ENCODE measurements around the gene HK2. TPM values are rescaled to one million over a fixed set of nuclear protein-coding genes. Genes with fewer than 3 reads are reported as not detected.
"Not testable (repeated sequence)": the region's sequence is repeated elsewhere in the genome, so short reads cannot be mapped to it uniquely, and the experiment has no call there.

HK2 gene
- total RNA-seq = 10 to 100 TPM in 7 of 10 donors, 1 to 10 TPM in 3; 3.4 to 43.4 (median 13.1) TPM
- polyA plus RNA-seq = 10 to 100 TPM in 1 of 2 donors, 1 to 10 TPM in 1; 4.0 to 16.6 TPM
- long read RNA-seq, donor 1, full-length matches to known transcripts = 1 of 3 reads
- long read RNA-seq, donor 1, partial matches to known transcripts = 0 of 3 reads
- long read RNA-seq, donor 1, other reads (novel, unspliced or antisense) = 2 of 3 reads
- long read RNA-seq, donor 2, full-length matches to known transcripts = 11 of 20 reads
- long read RNA-seq, donor 2, partial matches to known transcripts = 3 of 20 reads
- long read RNA-seq, donor 2, other reads (novel, unspliced or antisense) = 6 of 20 reads
- long read RNA-seq, donor 3, partial matches to known transcripts = 2 of 2 reads
- long read RNA-seq, donor 3, other reads (novel, unspliced or antisense) = 0 of 2 reads

- Histone ChIP-seq H3K9me3 (no peaks in the 10 kb centered on the region), H3K36me3 (no peaks in the 10 kb centered on the region), H3K4me3 (peak within 1 kb of the TSS; percentile 48 to 91 (median 65)), H3K4me1 (peaks cover 0 to 45% (median 23%) of the 10 kb centered on the region in 9 donors), H3K27ac (peak within 1 kb of the TSS in 7 of 10 donors; percentile 0 to 90 (median 60)), H3K27me3 (peaks cover 0 to 25% (median 9%) of the 10 kb centered on the region in 7 donors)
- WGBS, 2 donors = 4% methylated on average over 64 to 67 of the region's 67 CpGs
- intact Hi-C loops (cut with DNase I) = no loop called here
- DNase-seq = peak; percentile 79 to 85
- TF ChIP-seq CTCF (IDR thresholded peaks at IDR 0.05) = no peak
- ATAC-seq = peak; percentile 94 to 98 (median 96)
Observed at GRCh38 chr2:74833418-74834233, at the start of gene HK2. TSS of gene HK2 (plus strand) at chr2:74834127. CDS start at chr2:74834581, 454 bp downstream.

DNA sequence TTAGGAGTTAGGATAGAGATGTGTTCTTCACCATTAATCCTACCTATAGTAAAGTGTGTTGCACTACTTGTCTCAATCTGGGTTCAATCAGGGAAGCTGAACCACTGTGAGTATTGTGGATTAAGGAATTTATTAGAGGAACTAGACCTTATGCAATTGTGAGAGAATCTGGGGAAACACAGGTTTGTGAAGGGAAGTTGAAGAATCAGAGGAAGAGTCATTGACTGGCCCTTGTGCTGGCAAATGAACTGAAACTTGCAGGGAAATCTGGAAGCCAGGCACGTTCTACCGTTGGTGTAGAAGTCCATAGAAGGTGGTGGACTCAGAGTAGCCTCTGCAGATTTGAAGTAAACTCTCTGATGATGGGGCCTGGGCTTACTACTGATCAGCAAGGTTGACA is 44.7 kb upstream of the HK2 start:
- DNase-seq (no peak), ATAC-seq (peak in 2 of 8 donors; percentile 25 to 42)
- peaks cover 0 to 17% (median 0%) of the 10 kb centered on the region in 11 donors for H3K9me3 ChIP-seq
- intact Hi-C loops (cut with DNase I) = no loop called here
- TF ChIP-seq CTCF (IDR thresholded peaks at IDR 0.05) = no peak
- H3K4me3 ChIP-seq = no peak overlapping the region
- H3K4me1 ChIP-seq = peaks cover 0 to 2% (median 0%) of the 10 kb centered on the region in 9 donors
- no peaks in the 10 kb centered on the region for H3K27me3 ChIP-seq
- H3K27ac ChIP-seq = no peak overlapping the region
- 71 to 77% methylated on average over 2 of the region's 2 CpGs for WGBS, 2 donors
- H3K36me3 ChIP-seq = no peaks in the 10 kb centered on the region

GRCh38 chr2:74792282-74792681 is 41.6 kb upstream of the HK2 start:
- DNase-seq = no peak
- Histone ChIP-seq H3K27ac (no peak overlapping the region), H3K36me3 (no peaks in the 10 kb centered on the region), H3K9me3 (peaks cover 0 to 17% (median 0%) of the 10 kb centered on the region in 11 donors), H3K4me3 (no peak overlapping the region), H3K27me3 (no peaks in the 10 kb centered on the region), H3K4me1 (peaks cover 0 to 2% (median 0%) of the 10 kb centered on the region in 9 donors)
- 75 to 83% methylated on average over 5 of the region's 5 CpGs for WGBS, 2 donors
- no peak for TF ChIP-seq CTCF (IDR thresholded peaks at IDR 0.05)
- ATAC-seq = no peak
- intact Hi-C loops (cut with DNase I) = no loop called here

DNA sequence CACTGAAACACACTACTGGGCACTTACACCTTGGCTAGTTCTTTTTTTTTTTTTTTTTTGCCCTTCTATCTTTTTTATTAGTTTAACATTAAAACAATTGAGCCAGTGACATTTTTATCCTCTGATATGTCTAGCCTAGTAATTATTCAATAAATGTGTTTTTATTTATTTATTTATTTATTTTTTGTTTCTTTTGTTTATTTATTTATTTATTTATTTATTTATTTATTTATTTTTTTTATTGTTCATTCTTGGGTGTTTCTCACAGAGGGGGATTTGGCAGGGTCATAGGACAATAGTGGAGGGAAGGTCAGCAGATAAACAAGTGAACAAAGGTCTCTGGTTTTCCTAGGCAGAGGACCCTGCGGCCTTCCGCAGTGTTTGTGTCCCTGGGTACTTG is 39.0 kb upstream of the HK2 start:
- H3K4me3 ChIP-seq; H3K27me3 ChIP-seq; DNase-seq; ATAC-seq; H3K4me1 ChIP-seq; H3K36me3 ChIP-seq; intact Hi-C loops (cut with DNase I); H3K9me3 ChIP-seq; H3K27ac ChIP-seq: not testable (repeated sequence)
- no CpG with 5 or more reads among the region's 2 CpGs for WGBS, 2 donors

Data from heart right ventricle (tissue), 16 donors.